ENCODE data around the gene CRKL.

Gene CRKL

GRCh38 chr22:20997536-20998257 is 80.5 kb downstream of the CRKL start:
- DNase-seq (ENCODE audit: low read depth) = no peak
- TF ChIP-seq CTCF (conservative IDR thresholded peaks at IDR 0.05; ENCODE audit: low read depth, low read length) = no peak
- H3K4me3 ChIP-seq (ENCODE audit: low read depth, low read length) = no peak overlapping the region

- DNase-seq (ENCODE audit: low read depth) = peak; percentile 33
- H3K4me3 ChIP-seq (ENCODE audit: low read depth, low read length) = no peak overlapping the region
- no peak for TF ChIP-seq CTCF (conservative IDR thresholded peaks at IDR 0.05; ENCODE audit: low read depth, low read length)
Measured at GRCh38 chr22:20998411-20999336, 81.5 kb downstream of the CRKL start.

- no peak for TF ChIP-seq CTCF (conservative IDR thresholded peaks at IDR 0.05; ENCODE audit: low read depth, low read length)
- H3K4me3 ChIP-seq (ENCODE audit: low read depth, low read length) = no peak overlapping the region
- no peak for DNase-seq (ENCODE audit: low read depth)
Measured at GRCh38 chr22:20999350-21000206, 82.4 kb downstream of the CRKL start.

GRCh38 chr22:21000207-21000986 is 83.2 kb downstream of the CRKL start:
- peak; percentile 9 for TF ChIP-seq CTCF (conservative IDR thresholded peaks at IDR 0.05; ENCODE audit: low read depth, low read length)
- H3K4me3 ChIP-seq (ENCODE audit: low read depth, low read length) = peak overlapping the region; percentile 86
- peak; percentile 30 for DNase-seq (ENCODE audit: low read depth)

GRCh38 chr22:21000987-21001600 is 83.9 kb downstream of the CRKL start:
- DNase-seq (ENCODE audit: low read depth) = no peak

More at GRCh38 chr22:21000987-21001600, 83.9 kb downstream of the CRKL start:
- peak overlapping the region; percentile 86 for H3K4me3 ChIP-seq (ENCODE audit: low read depth, low read length)
- no peak for TF ChIP-seq CTCF (conservative IDR thresholded peaks at IDR 0.05; ENCODE audit: low read depth, low read length)

All from choroid plexus epithelial cell (primary cell).